HepG2 (cell line): ENCODE measurements around the gene BICRA. TPM values are rescaled to one million over a fixed set of nuclear protein-coding genes. Genes with fewer than 3 reads are reported as not detected.

ENCODE experiments used
- ATAC-seq: fragments of 200-7000 bp; cut with Tn5 transposase; 3 replicates; pipeline ENCODE4 v1.9.1; 2020; ENCODE audit warnings: mild to moderate bottlenecking, moderate library complexity
- BruUV-seq: library from RNA; stranded (reverse); fragments of 400-500 nt; replicated peaks from 2 replicates; lab custom pipeline; 2021; lab: Mats Ljungman, UMichigan
- CTCF ChIA-PET: fragments of 300-600 bp; formaldehyde crosslinking; extraction: SDS; loops from one replicate; lab custom pipeline; 2021; ENCODE audit warnings: low total read pairs, inconsistent platforms, low intra/inter-chr PET ratio; lab: Yijun Ruan, JAX
- POLR2A ChIA-PET: fragments of 350-600 bp; sonication (Branson Sonifier 250); formaldehyde crosslinking; loops from one replicate; lab custom pipeline; 2020; ENCODE audit warnings: antibody characterized with exemption, inconsistent platforms; lab: Yijun Ruan, JAX
- DNase-seq: peaks from one replicate; pipeline ENCODE4 v3.0.0-alpha.2; 2015; ENCODE audit warnings: low spot score
- FAIRE-seq: peaks from 3 replicates; lab custom pipeline; 2011; peaks lifted over from hg19 to GRCh38; lab: Jason Lieb, UNC
- H2AFZ ChIP-seq: one replicate; pipeline ENCODE4 v1.6.1; 2011; ENCODE audit warnings: low read length, inconsistent platforms
- H3K27ac ChIP-seq: fragments of 300-600 bp; 3 replicates; pipeline ENCODE4 v1.8.0; 2011; ENCODE audit warnings: mixed run types, mild to moderate bottlenecking, mixed read lengths, low read length, inconsistent platforms; ENCODE audit not compliant: insufficient read depth; ENCODE audit errors: extremely low read length
- H3K27me3 ChIP-seq, 2 experiments: fragments of 200-600 bp in 1 of 2; 2 replicates in 1 of 2; 3 replicates in 1 of 2; pipeline versions ENCODE4 v1.6.0 to v1.8.0; 2011; ENCODE audit warnings: low read length in 2 of 2, mild to moderate bottlenecking in 2 of 2, moderate library complexity in 2 of 2, inconsistent platforms in 1 of 2; ENCODE audit not compliant: insufficient read depth in 2 of 2, control insufficient read depth in 1 of 2
- H3K36me3 ChIP-seq, 2 experiments: fragments of 200-600 bp in 1 of 2; replicated peaks in 1 of 2; 2 replicates in 1 of 2; 3 replicates in 1 of 2; pipeline versions ENCODE4 v1.5.1 to v1.8.0; 2011; ENCODE audit warnings: low read length in 2 of 2, inconsistent platforms in 1 of 2; ENCODE audit not compliant: insufficient read depth in 2 of 2, control insufficient read depth in 1 of 2
- H3K4me1 ChIP-seq: 2 replicates; pipeline ENCODE4 v1.5.1; 2012; ENCODE audit warnings: low read length, inconsistent platforms; ENCODE audit not compliant: insufficient read depth
- H3K4me2 ChIP-seq: 2 replicates; pipeline ENCODE4 v1.6.0; 2011; ENCODE audit warnings: low read depth, low read length, inconsistent platforms
- H3K4me3 ChIP-seq, 3 experiments: fragments of 200-600 bp in 1 of 3; sonication (generic), shearing (Covaris generic) in 1 of 3; replicated peaks in 1 of 3; 2 replicates each; pipeline ENCODE4 v1.5.1; 2011 to 2016; ENCODE audit warnings: low read length in 3 of 3, inconsistent platforms in 2 of 3, low read depth in 2 of 3, mild to moderate bottlenecking in 2 of 3, control low read depth in 1 of 3, mixed read lengths in 1 of 3; ENCODE audit not compliant: insufficient read depth in 1 of 3
- H3K79me2 ChIP-seq: one replicate; pipeline ENCODE4 v1.6.1; 2011; ENCODE audit warnings: low read length, inconsistent platforms; ENCODE audit not compliant: insufficient read depth
- H3K9ac ChIP-seq: 2 replicates; pipeline ENCODE4 v1.6.0; 2011; ENCODE audit warnings: mild to moderate bottlenecking, low read depth, low read length, inconsistent platforms; ENCODE audit not compliant: insufficient read depth
- H3K9me3 ChIP-seq: 2 replicates; pipeline ENCODE4 v1.5.1; 2012; ENCODE audit warnings: mild to moderate bottlenecking, low read length
- H4K20me1 ChIP-seq: 2 replicates; pipeline ENCODE4 v1.6.0; 2011; ENCODE audit warnings: inconsistent platforms, mild to moderate bottlenecking, low read length, moderate library complexity; ENCODE audit not compliant: insufficient read depth
- HMGXB4 ChIP-seq, 2 experiments: sonication (generic) in 1 of 2; formaldehyde crosslinking in 1 of 2; IDR thresholded peaks; 2 replicates each; pipeline versions ENCODE4 v1.4.0 to v1.6.1; 2018 to 2020; ENCODE audit warnings: missing genetic modification reagents in 2 of 2, borderline replicate concordance in 1 of 2, low read depth in 1 of 2, mild to moderate bottlenecking in 1 of 2, missing biosample characterization in 1 of 2
- MED8 ChIP-seq: sonication (generic); formaldehyde crosslinking; IDR thresholded peaks from 2 replicates; pipeline ENCODE4 v1.8.1; 2023; ENCODE audit warnings: mild to moderate bottlenecking, missing genetic modification reagents; ENCODE audit not compliant: insufficient replicate concordance
- NR2C2 ChIP-seq: sonication (generic); formaldehyde crosslinking; IDR thresholded peaks from 2 replicates; pipeline ENCODE4 v1.4.0; 2020; ENCODE audit warnings: missing genetic modification reagents, mild to moderate bottlenecking, moderate library complexity, borderline replicate concordance
- NR2F2 ChIP-seq: IDR thresholded peaks from 2 replicates; pipeline ENCODE4 v1.6.1; 2012; ENCODE audit warnings: low read depth, inconsistent platforms, borderline replicate concordance
- PAX8 ChIP-seq: sonication (generic); formaldehyde crosslinking; IDR thresholded peaks from 2 replicates; pipeline ENCODE4 v1.8.0; 2022; ENCODE audit warnings: mild to moderate bottlenecking, missing genetic modification reagents, borderline replicate concordance
- RNF2 ChIP-seq: fragments of 450-650 bp; conservative IDR thresholded peaks from 2 replicates; pipeline ENCODE4 v1.6.1; 2016; ENCODE audit warnings: low read depth
- SIN3B ChIP-seq: fragments of 150-350 bp; IDR thresholded peaks from 2 replicates; pipeline ENCODE4 v1.6.1; 2014; ENCODE audit warnings: low read length
- ZNF296 ChIP-seq: sonication (generic); formaldehyde crosslinking; conservative IDR thresholded peaks from 2 replicates; pipeline ENCODE4 v1.5.0; 2020; ENCODE audit warnings: mild to moderate bottlenecking, missing genetic modification reagents
- WGBS: methylation state at CpG from one replicate; pipeline ENCODE4 v1.1.6; 2017; ENCODE audit warnings: low lambda C conversion rate; 5-methylcytosine and 5-hydroxymethylcytosine counted together
- in situ Hi-C: cut with HindIII; loops from 2 replicates; pipeline ENCODE4 v1.10.0; 2017; ENCODE audit warnings: low pct_unique_long_range_greater_than_20kb; ENCODE audit not compliant: extremely low pct_ligation_motif_present
- intact Hi-C: fragments of 100-400 bp; cut with micrococcal nuclease; formaldehyde crosslinking; loops from one replicate; pipeline ENCODE4 v1.10.0; 2022; ENCODE audit not compliant: unreplicated experiment
- polyA plus RNA-seq, 8 experiments: library from polyadenylated mRNA; depleted of rRNA in 3 of 8; stranded (reverse) in 7 of 8; unstranded in 1 of 8; fragments of >200 nt; fragmentation: Illumina TruSeq in 4 of 8; extraction: Trizol in 4 of 8; gene quantifications; 2 replicates each; pipeline versions ENCODE4 v1.2.1 to v1.2.3, GENCODE V29; 2011 to 2016; ENCODE audit warnings: low read depth in 4 of 8, missing spikeins in 1 of 8, mixed read lengths in 1 of 8; ENCODE audit not compliant: insufficient read depth in 1 of 8
- total RNA-seq, 5 experiments: library from RNA; depleted of rRNA; stranded (reverse); fragments of >200 nt; fragmentation: Illumina TruSeq; extraction: Trizol; gene quantifications; 2 replicates each; pipeline ENCODE4 v1.2.3, GENCODE V29; 2016; ENCODE audit warnings: low read depth in 1 of 5
- TF ChIP-seq, protein P1 (sequence below): sonication (generic); formaldehyde crosslinking; IDR thresholded peaks from 2 replicates; pipeline ENCODE4 v1.4.0; 2020; ENCODE audit warnings: missing genetic modification reagents

Gene BICRA
- total and polyA plus RNA-seq, 2 of the 13 experiments (the other 11 are each of a cell fraction or from before 2014, with no cell fraction given) = 0.55 to 0.71 TPM

GRCh38 chr19:47695533-47696262, 86.8 kb downstream of the BICRA start:
- intact Hi-C loops (no loop called here), in situ Hi-C loops (loop anchor here (5.0 to 10.0 kb wide), 4 partner anchors 91 to 258 kb away; partner anchors contain the start of genes BICRA and NAPA)
- FAIRE-seq = no peak
- TF ChIP-seq MED8 (no peak), HMGXB4 (CRISPR knock-in tag; IDR thresholded peaks at IDR 0.05; ENCODE audit: borderline replicate concordance in 1 of 2, low read depth in 1 of 2) (no peak), SIN3B (no peak), RNF2 (no peak), PAX8 (CRISPR knock-in tag) (no peak), ZNF296 (CRISPR knock-in tag) (no peak), NR2C2 (CRISPR knock-in tag) (no peak), NR2F2 (no peak)
- TF ChIP-seq, protein P1, sequence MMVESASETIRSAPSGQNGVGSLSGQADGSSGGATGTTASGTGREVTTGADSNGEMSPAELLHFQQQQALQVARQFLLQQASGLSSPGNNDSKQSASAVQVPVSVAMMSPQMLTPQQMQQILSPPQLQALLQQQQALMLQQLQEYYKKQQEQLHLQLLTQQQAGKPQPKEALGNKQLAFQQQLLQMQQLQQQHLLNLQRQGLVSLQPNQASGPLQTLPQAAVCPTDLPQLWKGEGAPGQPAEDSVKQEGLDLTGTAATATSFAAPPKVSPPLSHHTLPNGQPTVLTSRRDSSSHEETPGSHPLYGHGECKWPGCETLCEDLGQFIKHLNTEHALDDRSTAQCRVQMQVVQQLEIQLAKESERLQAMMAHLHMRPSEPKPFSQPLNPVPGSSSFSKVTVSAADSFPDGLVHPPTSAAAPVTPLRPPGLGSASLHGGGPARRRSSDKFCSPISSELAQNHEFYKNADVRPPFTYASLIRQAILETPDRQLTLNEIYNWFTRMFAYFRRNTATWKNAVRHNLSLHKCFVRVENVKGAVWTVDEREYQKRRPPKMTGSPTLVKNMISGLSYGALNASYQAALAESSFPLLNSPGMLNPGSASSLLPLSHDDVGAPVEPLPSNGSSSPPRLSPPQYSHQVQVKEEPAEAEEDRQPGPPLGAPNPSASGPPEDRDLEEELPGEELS (CRISPR knock-in tag) = no peak
- H3K4me3 ChIP-seq = no peak overlapping the region
- POLR2A ChIA-PET = interaction anchor here (1.1 kb wide), 1 partner anchor 207 kb away, joined by 3 read pairs; no protein-coding TSS in a partner anchor
- no peaks in the 10 kb centered on the region for H3K79me2 ChIP-seq
- CTCF ChIA-PET = no interaction called here
- H3K27me3 ChIP-seq = no peaks in the 10 kb centered on the region
- no peak overlapping the region for H3K4me2 ChIP-seq
- H3K4me1 ChIP-seq = peaks cover 4% of the 10 kb centered on the region; the same call in 1 of the 2 replicates
- no peaks in the 10 kb centered on the region for H4K20me1 ChIP-seq
- no TSS peak for BruUV-seq
- no peak overlapping the region for H3K9ac ChIP-seq
- WGBS = 92% methylated on average over 26 of the region's 26 CpGs
- H3K27ac ChIP-seq = no peak overlapping the region
- no peaks in the 10 kb centered on the region for H3K9me3 ChIP-seq
- H3K36me3 ChIP-seq = peaks cover 1 to 5% of the 10 kb centered on the region in 2 experiments; a peak in 2 of 5 replicates
- ATAC-seq = no peak
- no peak overlapping the region for H2AFZ ChIP-seq
- no peak for DNase-seq
